Osteoblast (primary cell): ENCODE measurements around the gene BUD23. TPM values are rescaled to one million over a fixed set of nuclear protein-coding genes. Genes with fewer than 3 reads are reported as not detected.
A peak's percentile ranks its signal among the peaks of the same experiment; 100 is the strongest.

ENCODE experiments used
- DNase-seq: peaks from one replicate; pipeline ENCODE4 v3.0.0; 2011; ENCODE audit warnings: low spot score, mixed read lengths; ENCODE audit not compliant: insufficient read length; ENCODE audit errors: missing footprints
- H2AFZ ChIP-seq: 2 replicates; pipeline ENCODE4 v1.6.0; 2011; ENCODE audit warnings: mild to moderate bottlenecking, low read length
- H3K27ac ChIP-seq: 2 replicates; pipeline ENCODE4 v1.5.1; 2011; ENCODE audit warnings: mild to moderate bottlenecking, low read depth, low read length, moderate library complexity
- H3K27me3 ChIP-seq: 2 replicates; pipeline ENCODE4 v1.6.0; 2012; ENCODE audit warnings: mild to moderate bottlenecking, control low read depth, inconsistent platforms, low read length, moderate library complexity; ENCODE audit not compliant: insufficient read depth
- H3K36me3 ChIP-seq: 2 replicates; pipeline ENCODE4 v1.5.1; 2011; ENCODE audit warnings: mild to moderate bottlenecking, low read length, control low read depth, moderate library complexity; ENCODE audit not compliant: insufficient read depth
- H3K4me1 ChIP-seq: 2 replicates; pipeline ENCODE4 v1.5.1; 2011; ENCODE audit warnings: mild to moderate bottlenecking, low read length, control low read depth, moderate library complexity; ENCODE audit not compliant: insufficient read depth
- H3K4me2 ChIP-seq: 2 replicates; pipeline ENCODE4 v1.6.0; 2011; ENCODE audit warnings: mild to moderate bottlenecking, low read length; ENCODE audit not compliant: insufficient read depth
- H3K4me3 ChIP-seq: fragments of 200-600 bp; sonication (generic); 3 replicates; pipeline ENCODE4 v1.5.1; 2012; ENCODE audit warnings: mild to moderate bottlenecking, low read length, inconsistent platforms; ENCODE audit not compliant: insufficient read depth
- H3K79me2 ChIP-seq: 2 replicates; pipeline ENCODE4 v1.6.0; 2012; ENCODE audit warnings: mild to moderate bottlenecking, low read length, control low read depth, inconsistent platforms; ENCODE audit not compliant: insufficient read depth
- H3K9me3 ChIP-seq: 2 replicates; pipeline ENCODE4 v1.5.1; 2011; ENCODE audit warnings: low read depth, low read length, control low read depth
- H4K20me1 ChIP-seq: 2 replicates; pipeline ENCODE4 v1.6.0; 2012; ENCODE audit warnings: mild to moderate bottlenecking, low read length, control low read depth; ENCODE audit not compliant: insufficient read depth
- CTCF ChIP-seq: IDR thresholded peaks from 2 replicates; pipeline ENCODE4 v1.5.1; 2011; ENCODE audit warnings: mild to moderate bottlenecking, low read depth, low read length, moderate library complexity; ENCODE audit errors: extremely low read depth
- total RNA-seq: library from RNA; depleted of rRNA; stranded (reverse); fragments of >200 nt; gene quantifications from 2 replicates; pipeline ENCODE4 v1.2.3, GENCODE V29; 2012

The BUD23 gene
- total RNA-seq, 1 donor: 36.9 TPM

- Histone ChIP-seq H3K36me3 (peaks cover 74% of the 10 kb centered on the region), H3K27ac (no peak overlapping the region), H2AFZ (no peak overlapping the region), H3K4me2 (no peak overlapping the region), H4K20me1 (peaks cover 28% of the 10 kb centered on the region), H3K9me3 (no peaks in the 10 kb centered on the region), H3K79me2 (peaks cover 9% of the 10 kb centered on the region), H3K4me3 (no peak overlapping the region), H3K27me3 (no peaks in the 10 kb centered on the region), H3K4me1 (peaks cover 7% of the 10 kb centered on the region)
- no peak for TF ChIP-seq CTCF
- DNase-seq: peak; percentile 71
Observed at GRCh38 chr7:73700069-73700423, 16.6 kb downstream of the BUD23 start.

GRCh38 chr7:73700581-73701134 is 17.3 kb downstream of the BUD23 start:
- H3K9me3 ChIP-seq: no peaks in the 10 kb centered on the region
- H3K36me3 ChIP-seq: peaks cover 74% of the 10 kb centered on the region
- H3K4me3 ChIP-seq: no peak overlapping the region
- no peak overlapping the region for H3K4me2 ChIP-seq
- H3K27me3 ChIP-seq: no peaks in the 10 kb centered on the region
- H3K27ac ChIP-seq: no peak overlapping the region
- no peak for TF ChIP-seq CTCF
- DNase-seq: peak; percentile 72
- peaks cover 13% of the 10 kb centered on the region for H3K79me2 ChIP-seq
- no peak overlapping the region for H2AFZ ChIP-seq
- peaks cover 13% of the 10 kb centered on the region for H3K4me1 ChIP-seq
- H4K20me1 ChIP-seq: peaks cover 34% of the 10 kb centered on the region

GRCh38 chr7:73701357-73701995 is 18.1 kb downstream of the BUD23 start:
- peak overlapping the region; percentile 23 for H3K27ac ChIP-seq
- peak; percentile 97 for DNase-seq
- peaks cover 42% of the 10 kb centered on the region for H4K20me1 ChIP-seq

More at GRCh38 chr7:73701357-73701995, 18.1 kb downstream of the BUD23 start:
- Histone ChIP-seq H3K27me3 (no peaks in the 10 kb centered on the region), H3K4me1 (peaks cover 21% of the 10 kb centered on the region), H3K9me3 (no peaks in the 10 kb centered on the region), H3K79me2 (peaks cover 21% of the 10 kb centered on the region), H3K4me2 (no peak overlapping the region), H3K4me3 (no peak overlapping the region), H3K36me3 (peaks cover 69% of the 10 kb centered on the region), H2AFZ (no peak overlapping the region)
- TF ChIP-seq CTCF: peak; percentile 63
